Hepatocyte (in vitro differentiated cells): ENCODE results near the gene AK5. TPM values are rescaled to one million over a fixed set of nuclear protein-coding genes. Genes with fewer than 3 reads are reported as not detected.

Experiments
- DNase-seq: peaks from one replicate; pipeline ENCODE4 v3.0.0-alpha.2; 2016; ENCODE audit warnings: low spot score
- H2AFZ ChIP-seq: fragments of 200-600 bp; sonication (generic); 2 replicates; pipeline ENCODE4 v1.6.0; 2016; ENCODE audit warnings: antibody characterized with exemption, mild to moderate bottlenecking
- H3K27ac ChIP-seq: fragments of 200-600 bp; sonication (generic); 2 replicates; pipeline ENCODE4 v1.5.1; 2016; ENCODE audit warnings: mild to moderate bottlenecking
- H3K27me3 ChIP-seq: fragments of 200-600 bp; sonication (generic); 2 replicates; pipeline ENCODE4 v1.6.1; 2016
- H3K36me3 ChIP-seq: fragments of 200-600 bp; sonication (generic); replicated peaks from 2 replicates; pipeline ENCODE4 v1.5.1; 2016; ENCODE audit warnings: low read depth; ENCODE audit not compliant: insufficient read depth
- H3K4me1 ChIP-seq: fragments of 200-600 bp; sonication (generic); 2 replicates; pipeline ENCODE4 v1.5.1; 2016; ENCODE audit warnings: mild to moderate bottlenecking, moderate library complexity; ENCODE audit not compliant: insufficient read depth
- H3K4me2 ChIP-seq: fragments of 200-600 bp; sonication (generic); 2 replicates; pipeline ENCODE4 v1.6.0; 2016
- H3K4me3 ChIP-seq: fragments of 200-600 bp; sonication (generic); 2 replicates; pipeline ENCODE4 v1.5.1; 2016; ENCODE audit warnings: mild to moderate bottlenecking
- H3K79me2 ChIP-seq: fragments of 200-600 bp; sonication (generic); 2 replicates; pipeline ENCODE4 v1.6.0; 2017; ENCODE audit warnings: mild to moderate bottlenecking
- H3K9me2 ChIP-seq: fragments of 200-600 bp; sonication (generic); replicated peaks from 2 replicates; pipeline ENCODE4 v1.6.0; 2017; ENCODE audit warnings: mild to moderate bottlenecking; ENCODE audit not compliant: insufficient read depth
- H3K9me3 ChIP-seq: fragments of 200-600 bp; sonication (generic); 2 replicates; pipeline ENCODE4 v1.5.1; 2016; ENCODE audit warnings: low read depth, mild to moderate bottlenecking
- H4K20me1 ChIP-seq: fragments of 200-600 bp; sonication (generic); 2 replicates; pipeline ENCODE4 v1.6.0; 2016; ENCODE audit warnings: mild to moderate bottlenecking; ENCODE audit not compliant: insufficient read depth, poor library complexity, severe bottlenecking
- EZH2 ChIP-seq: fragments of 200-600 bp; sonication (generic); IDR thresholded peaks from 2 replicates; pipeline ENCODE4 v1.6.1; 2016; ENCODE audit warnings: antibody characterized with exemption, mild to moderate bottlenecking, borderline replicate concordance
- EZH2phosphoT487 ChIP-seq: fragments of 200-600 bp; sonication (generic); IDR thresholded peaks from one replicate; pipeline ENCODE4 v1.6.1; 2018; ENCODE audit warnings: antibody characterized with exemption, mild to moderate bottlenecking, low read depth, moderate library complexity; ENCODE audit not compliant: unreplicated experiment, severe bottlenecking
- WGBS: methylation state at CpG from one replicate; pipeline ENCODE4 v1.1.6; 2016; ENCODE audit warnings: low lambda C conversion rate; ENCODE audit errors: missing lambda C conversion rate; 5-methylcytosine and 5-hydroxymethylcytosine counted together
- polyA plus RNA-seq: library from polyadenylated mRNA; unstranded; fragments of >200 nt; fragmentation: Nextera tagmentation; extraction: Ambion mirVana; gene quantifications from 2 replicates; pipeline ENCODE4 v1.2.1, GENCODE V29; 2016
- total RNA-seq: library from RNA; depleted of rRNA; stranded (reverse); fragments of >200 nt; gene quantifications from 2 replicates; pipeline ENCODE4 v1.2.3, GENCODE V29; 2014
- TF ChIP-seq, protein P1 (sequence below): fragments of 200-600 bp; sonication (generic); IDR thresholded peaks from 2 replicates; pipeline ENCODE4 v1.5.1; 2016; ENCODE audit warnings: antibody characterized with exemption, mild to moderate bottlenecking; ENCODE audit not compliant: poor library complexity

AK5 gene
- total and polyA plus RNA-seq, 2 experiments from 2014 or later: 0.05 TPM; not detected in 1

- Histone ChIP-seq H3K9me3 (no peaks in the 10 kb centered on the region), H3K9me2 (no peaks in the 10 kb centered on the region), H2AFZ (no peak overlapping the region), H3K36me3 (no peaks in the 10 kb centered on the region), H3K27ac (no peak overlapping the region), H3K4me2 (no peak overlapping the region), H3K4me1 (no peaks in the 10 kb centered on the region), H3K4me3 (no peak overlapping the region), H3K27me3 (no peaks in the 10 kb centered on the region), H3K79me2 (no peaks in the 10 kb centered on the region), H4K20me1 (no peaks in the 10 kb centered on the region)
- DNase-seq: no peak
- 94% methylated on average over 5 of the region's 5 CpGs for WGBS
- TF ChIP-seq, protein P1, sequence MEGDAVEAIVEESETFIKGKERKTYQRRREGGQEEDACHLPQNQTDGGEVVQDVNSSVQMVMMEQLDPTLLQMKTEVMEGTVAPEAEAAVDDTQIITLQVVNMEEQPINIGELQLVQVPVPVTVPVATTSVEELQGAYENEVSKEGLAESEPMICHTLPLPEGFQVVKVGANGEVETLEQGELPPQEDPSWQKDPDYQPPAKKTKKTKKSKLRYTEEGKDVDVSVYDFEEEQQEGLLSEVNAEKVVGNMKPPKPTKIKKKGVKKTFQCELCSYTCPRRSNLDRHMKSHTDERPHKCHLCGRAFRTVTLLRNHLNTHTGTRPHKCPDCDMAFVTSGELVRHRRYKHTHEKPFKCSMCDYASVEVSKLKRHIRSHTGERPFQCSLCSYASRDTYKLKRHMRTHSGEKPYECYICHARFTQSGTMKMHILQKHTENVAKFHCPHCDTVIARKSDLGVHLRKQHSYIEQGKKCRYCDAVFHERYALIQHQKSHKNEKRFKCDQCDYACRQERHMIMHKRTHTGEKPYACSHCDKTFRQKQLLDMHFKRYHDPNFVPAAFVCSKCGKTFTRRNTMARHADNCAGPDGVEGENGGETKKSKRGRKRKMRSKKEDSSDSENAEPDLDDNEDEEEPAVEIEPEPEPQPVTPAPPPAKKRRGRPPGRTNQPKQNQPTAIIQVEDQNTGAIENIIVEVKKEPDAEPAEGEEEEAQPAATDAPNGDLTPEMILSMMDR: no peak
- TF ChIP-seq EZH2phosphoT487 (no peak), EZH2 (no peak)
These were observed 259.3 kb downstream of the AK5 start for GRCh38 chr1:77541162-77541545.

GRCh38 chr1:77542813-77543420 lies 261.1 kb downstream of the AK5 start:
- Histone ChIP-seq H3K9me2 (no peaks in the 10 kb centered on the region), H3K27ac (no peak overlapping the region), H2AFZ (no peak overlapping the region), H4K20me1 (no peaks in the 10 kb centered on the region), H3K36me3 (no peaks in the 10 kb centered on the region), H3K4me1 (no peaks in the 10 kb centered on the region), H3K4me3 (no peak overlapping the region), H3K27me3 (no peaks in the 10 kb centered on the region), H3K4me2 (no peak overlapping the region), H3K9me3 (no peaks in the 10 kb centered on the region), H3K79me2 (no peaks in the 10 kb centered on the region)
- 89% methylated on average over 3 of the region's 3 CpGs for WGBS
- DNase-seq: no peak
- TF ChIP-seq EZH2phosphoT487 (no peak), EZH2 (no peak)
- TF ChIP-seq, protein P1: no peak

- Histone ChIP-seq H3K4me2 (no peak overlapping the region), H3K36me3 (no peaks in the 10 kb centered on the region), H3K4me1 (no peaks in the 10 kb centered on the region), H2AFZ (no peak overlapping the region), H4K20me1 (no peaks in the 10 kb centered on the region), H3K4me3 (no peak overlapping the region), H3K9me2 (no peaks in the 10 kb centered on the region), H3K79me2 (no peaks in the 10 kb centered on the region), H3K27me3 (no peaks in the 10 kb centered on the region), H3K9me3 (no peaks in the 10 kb centered on the region), H3K27ac (no peak overlapping the region)
- TF ChIP-seq EZH2: no peak
- TF ChIP-seq, protein P1: no peak
- TF ChIP-seq EZH2phosphoT487: no peak
- no peak for DNase-seq
- 90% methylated on average over 4 of the region's 4 CpGs for WGBS
These were observed 262.1 kb downstream of the AK5 start for GRCh38 chr1:77543822-77544448.
